Suprapubic skin (tissue), 4 donors: ENCODE measurements around the gene ABHD17B. TPM values are rescaled to one million over a fixed set of nuclear protein-coding genes. Genes with fewer than 3 reads are reported as not detected.

Source experiments
- DNase-seq, 2 donors: peaks; one replicate each; pipeline ENCODE4 v3.0.0-alpha.2; 2019; ENCODE audit warnings: low spot score in 2 of 2
- H3K27ac ChIP-seq: fragments of 200-600 bp; sonication (generic); one replicate; pipeline ENCODE4 v1.5.1; 2019
- H3K27me3 ChIP-seq: fragments of 200-600 bp; sonication (generic); one replicate; pipeline ENCODE4 v1.5.1; 2019
- H3K36me3 ChIP-seq: fragments of 200-600 bp; sonication (generic); one replicate; pipeline ENCODE4 v1.5.1; 2019
- H3K4me1 ChIP-seq: fragments of 200-600 bp; sonication (generic); one replicate; pipeline ENCODE4 v1.5.1; 2019
- H3K4me3 ChIP-seq: fragments of 200-600 bp; sonication (generic); one replicate; pipeline ENCODE4 v1.5.1; 2019; ENCODE audit warnings: mild to moderate bottlenecking
- H3K9me3 ChIP-seq: fragments of 200-600 bp; sonication (generic); one replicate; pipeline ENCODE4 v1.5.1; 2019
- EP300 ChIP-seq: sonication (generic); formaldehyde crosslinking; IDR thresholded peaks from one replicate; pipeline ENCODE4 v1.6.1; 2017; ENCODE audit warnings: antibody characterized with exemption
- POLR2A ChIP-seq, 2 donors: fragments of 450-650 bp; IDR thresholded peaks; one replicate each; pipeline ENCODE4 v1.6.1; 2017; ENCODE audit warnings: antibody characterized with exemption in 2 of 2, mild to moderate bottlenecking in 2 of 2, moderate library complexity in 2 of 2
- POLR2AphosphoS5 ChIP-seq, 3 donors: sonication (generic); formaldehyde crosslinking; IDR thresholded peaks; one replicate each; pipeline ENCODE4 v1.6.1; 2017; ENCODE audit warnings: antibody characterized with exemption in 3 of 3
- WGBS: methylation state at CpG from one replicate; pipeline ENCODE4 v1.1.5; 2018; 5-methylcytosine and 5-hydroxymethylcytosine counted together
- total RNA-seq, 4 donors: library from RNA; depleted of rRNA; stranded (reverse); fragments of >200 nt; gene quantifications; one replicate each; pipeline ENCODE4 v1.1.0, GENCODE V29; 2016
- TF ChIP-seq, protein P1 (sequence below), 2 donors: fragments of 200-600 bp in 1 of 2; fragments of 450-650 bp in 1 of 2; sonication (generic) in 1 of 2; IDR thresholded peaks; one replicate each; pipeline ENCODE4 v1.5.1; 2016 to 2019; ENCODE audit warnings: antibody characterized with exemption in 2 of 2, mild to moderate bottlenecking in 1 of 2, moderate library complexity in 1 of 2

ABHD17B gene
- total RNA-seq, 4 donors from 2014 or later, result 22.4 to 40.7 (median 33.2) TPM

DNA sequence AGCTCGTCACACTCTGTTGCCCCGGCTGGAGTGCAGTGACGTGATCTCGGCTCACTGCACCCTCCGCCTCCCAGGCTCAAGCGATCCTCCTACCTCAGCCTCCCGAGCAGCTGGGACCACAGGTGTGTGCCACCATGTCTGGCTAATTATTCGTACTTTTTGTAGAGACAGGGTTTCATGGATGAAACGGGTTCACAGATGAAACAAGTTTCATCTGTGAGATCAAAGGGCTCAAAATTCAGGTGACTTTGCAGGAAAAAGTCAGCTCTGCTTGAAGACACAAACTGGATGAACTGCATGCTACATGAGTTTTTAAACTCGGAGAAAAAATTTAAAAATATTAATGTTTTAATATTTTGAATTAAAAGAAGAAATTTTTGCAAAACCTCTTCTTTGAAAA lies 24.5 kb downstream of the ABHD17B start:
- Histone ChIP-seq H3K27me3 (no peaks in the 10 kb centered on the region), H3K4me1 (no peaks in the 10 kb centered on the region), H3K9me3 (peaks cover 13% of the 10 kb centered on the region), H3K4me3 (no peak overlapping the region), H3K36me3 (no peaks in the 10 kb centered on the region), H3K27ac (no peak overlapping the region)
- no peak for TF ChIP-seq POLR2AphosphoS5 (IDR thresholded peaks at IDR 0.05)
- no peak for TF ChIP-seq POLR2A (IDR thresholded peaks at IDR 0.05)
- TF ChIP-seq EP300, result no peak
- TF ChIP-seq, protein P1, sequence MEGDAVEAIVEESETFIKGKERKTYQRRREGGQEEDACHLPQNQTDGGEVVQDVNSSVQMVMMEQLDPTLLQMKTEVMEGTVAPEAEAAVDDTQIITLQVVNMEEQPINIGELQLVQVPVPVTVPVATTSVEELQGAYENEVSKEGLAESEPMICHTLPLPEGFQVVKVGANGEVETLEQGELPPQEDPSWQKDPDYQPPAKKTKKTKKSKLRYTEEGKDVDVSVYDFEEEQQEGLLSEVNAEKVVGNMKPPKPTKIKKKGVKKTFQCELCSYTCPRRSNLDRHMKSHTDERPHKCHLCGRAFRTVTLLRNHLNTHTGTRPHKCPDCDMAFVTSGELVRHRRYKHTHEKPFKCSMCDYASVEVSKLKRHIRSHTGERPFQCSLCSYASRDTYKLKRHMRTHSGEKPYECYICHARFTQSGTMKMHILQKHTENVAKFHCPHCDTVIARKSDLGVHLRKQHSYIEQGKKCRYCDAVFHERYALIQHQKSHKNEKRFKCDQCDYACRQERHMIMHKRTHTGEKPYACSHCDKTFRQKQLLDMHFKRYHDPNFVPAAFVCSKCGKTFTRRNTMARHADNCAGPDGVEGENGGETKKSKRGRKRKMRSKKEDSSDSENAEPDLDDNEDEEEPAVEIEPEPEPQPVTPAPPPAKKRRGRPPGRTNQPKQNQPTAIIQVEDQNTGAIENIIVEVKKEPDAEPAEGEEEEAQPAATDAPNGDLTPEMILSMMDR (IDR thresholded peaks at IDR 0.05), result no peak
- no peak for DNase-seq
- WGBS, result 95% methylated on average over 10 of the region's 10 CpGs

DNA sequence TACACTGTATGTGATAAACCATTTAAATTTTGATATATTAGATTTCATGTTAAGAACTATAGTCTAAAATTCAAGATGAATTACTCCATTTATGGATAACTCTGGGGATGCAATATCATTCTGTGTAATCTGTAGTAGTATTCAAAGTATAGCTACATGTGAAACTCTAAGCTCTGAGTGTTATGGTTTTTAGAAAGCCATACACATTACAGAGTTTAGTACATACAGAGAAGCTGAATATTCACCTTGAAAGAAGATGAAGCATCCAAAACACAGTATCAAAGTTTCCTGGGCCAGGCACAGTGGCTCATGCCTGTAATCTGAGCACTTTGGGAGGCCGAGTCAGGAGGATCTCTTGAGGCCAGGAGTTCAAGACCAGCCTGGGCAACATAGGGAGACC lies 25.0 kb downstream of the ABHD17B start:
- DNase-seq, result no peak
- H3K9me3 ChIP-seq, result peaks cover 13% of the 10 kb centered on the region
- H3K4me1 ChIP-seq, result no peaks in the 10 kb centered on the region
- TF ChIP-seq EP300, result no peak
- 93% methylated on average over 1 of the region's 1 CpG for WGBS
- H3K27ac ChIP-seq, result no peak overlapping the region
- no peaks in the 10 kb centered on the region for H3K36me3 ChIP-seq
- no peak overlapping the region for H3K4me3 ChIP-seq
- no peaks in the 10 kb centered on the region for H3K27me3 ChIP-seq

DNA sequence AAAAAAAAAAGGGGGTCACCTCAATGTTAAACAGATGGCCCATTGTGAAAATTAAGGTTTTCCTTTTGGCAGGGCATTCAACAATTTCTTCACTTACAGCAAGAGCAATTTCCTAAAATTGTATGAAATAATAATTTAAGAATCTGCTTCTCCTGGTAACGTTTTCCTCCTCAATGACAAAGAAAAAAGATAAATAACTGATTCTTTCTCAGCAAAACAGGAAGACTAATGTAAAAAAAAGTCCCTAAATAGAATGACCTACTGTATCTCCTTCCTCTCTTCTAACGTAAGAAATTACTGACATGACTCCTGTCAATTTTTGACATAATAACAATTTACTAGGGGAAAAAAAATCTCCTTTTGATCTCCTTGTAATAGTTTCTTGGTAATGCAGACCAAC lies 25.5 kb downstream of the ABHD17B start:
- DNase-seq, result no peak
- Histone ChIP-seq H3K4me3 (no peak overlapping the region), H3K27me3 (no peaks in the 10 kb centered on the region), H3K9me3 (peaks cover 13% of the 10 kb centered on the region), H3K36me3 (no peaks in the 10 kb centered on the region), H3K4me1 (no peaks in the 10 kb centered on the region), H3K27ac (no peak overlapping the region)
- no peak for TF ChIP-seq POLR2AphosphoS5 (IDR thresholded peaks at IDR 0.05)
- TF ChIP-seq POLR2A (IDR thresholded peaks at IDR 0.05), result no peak
- TF ChIP-seq EP300, result no peak
- TF ChIP-seq, protein P1 (IDR thresholded peaks at IDR 0.05), result no peak
- WGBS, result 32% methylated on average over 2 of the region's 2 CpGs

GRCh38 chr9:71884005-71884404 lies 27.0 kb downstream of the ABHD17B start:
- H3K9me3 ChIP-seq, result peaks cover 17% of the 10 kb centered on the region
- H3K4me3 ChIP-seq, result no peak overlapping the region
- no peaks in the 10 kb centered on the region for H3K27me3 ChIP-seq
- H3K27ac ChIP-seq, result no peak overlapping the region
- no peaks in the 10 kb centered on the region for H3K4me1 ChIP-seq
- no peak for TF ChIP-seq POLR2AphosphoS5 (IDR thresholded peaks at IDR 0.05)
- no peak for TF ChIP-seq POLR2A (IDR thresholded peaks at IDR 0.05)
- TF ChIP-seq, protein P1 (IDR thresholded peaks at IDR 0.05), result no peak
- DNase-seq, result no peak
- no peaks in the 10 kb centered on the region for H3K36me3 ChIP-seq

- Histone ChIP-seq H3K4me3 (no peak overlapping the region), H3K27ac (no peak overlapping the region), H3K27me3 (no peaks in the 10 kb centered on the region), H3K36me3 (peaks cover 2% of the 10 kb centered on the region), H3K9me3 (peaks cover 37% of the 10 kb centered on the region), H3K4me1 (no peaks in the 10 kb centered on the region)
- no peak for DNase-seq
- TF ChIP-seq POLR2AphosphoS5 (IDR thresholded peaks at IDR 0.05) (no peak), EP300 (no peak), POLR2A (IDR thresholded peaks at IDR 0.05) (no peak)
- TF ChIP-seq, protein P1 (IDR thresholded peaks at IDR 0.05), result no peak
- WGBS, result 96% methylated on average over 2 of the region's 2 CpGs
These were observed 31.3 kb downstream of the ABHD17B start for GRCh38 chr9:71879644-71880174.
